A549 (cell line): ENCODE results near the gene KATNAL1. TPM values are rescaled to one million over a fixed set of nuclear protein-coding genes. Genes with fewer than 3 reads are reported as not detected.

Experiments used
- ATAC-seq, 2 experiments: fragments of 200-7000 bp in 1 of 2; fragments of >200 bp in 1 of 2; cut with Nextera tagmentation in 1 of 2; cut with Tn5 transposase in 1 of 2; 3 replicates each; pipeline versions ENCODE4 v1.8.0 to v1.9.1; 2018 to 2020; ENCODE audit warnings: mild to moderate bottlenecking in 1 of 2, moderate library complexity in 1 of 2
- CTCF ChIA-PET: fragments of 300-600 bp; sonication (Branson Sonifier 250); formaldehyde crosslinking; extraction: SDS; loops from one replicate; lab custom pipeline; 2021; ENCODE audit warnings: antibody characterized with exemption, inconsistent platforms; lab: Yijun Ruan, JAX
- POLR2A ChIA-PET: fragments of 350-600 bp; formaldehyde crosslinking; extraction: SDS; loops from one replicate; lab custom pipeline; 2021; ENCODE audit warnings: antibody characterized with exemption, inconsistent platforms; lab: Yijun Ruan, JAX
- DNase-seq, 2 experiments: peaks; one replicate each; pipeline versions ENCODE4 v3.0.0 to v3.0.0-alpha.2; 2011 to 2016; ENCODE audit warnings: low read depth in 1 of 2, low spot score in 1 of 2
- FAIRE-seq: peaks from 2 replicates; lab custom pipeline; 2011; peaks lifted over from hg19 to GRCh38; lab: Jason Lieb, UNC
- H3K27ac ChIP-seq, 2 experiments: fragments of >200 bp; sonication (Bioruptor Twin); formaldehyde crosslinking; 3 replicates each; pipeline ENCODE4 v1.5.1; 2016 to 2017
- H3K4me1 ChIP-seq: fragments of >200 bp; sonication (Bioruptor Twin); formaldehyde crosslinking; 3 replicates; pipeline ENCODE4 v1.6.1; 2016
- H3K4me2 ChIP-seq: fragments of >200 bp; sonication (Bioruptor Twin); formaldehyde crosslinking; 3 replicates; pipeline ENCODE4 v1.6.1; 2016
- H3K4me3 ChIP-seq: fragments of >200 bp; sonication (Bioruptor Twin); formaldehyde crosslinking; 3 replicates; pipeline ENCODE4 v1.5.1; 2016
- H3K9me3 ChIP-seq: fragments of >200 bp; sonication (Bioruptor Twin); formaldehyde crosslinking; 3 replicates; pipeline ENCODE4 v1.6.1; 2016
- ATOH8 ChIP-seq: fragments of 250-450 bp; sonication (Bioruptor Pico); IDR thresholded peaks from 2 replicates; pipeline ENCODE4 v1.5.0; 2020; ENCODE audit warnings: low read depth, mild to moderate bottlenecking, moderate library complexity
- BHLHE40 ChIP-seq: IDR thresholded peaks from 2 replicates; pipeline ENCODE4 v1.6.1; 2012; ENCODE audit warnings: low read depth, low read length, inconsistent platforms
- CBX2 ChIP-seq: fragments of 200-600 bp; sonication (generic); IDR thresholded peaks from 2 replicates; pipeline ENCODE4 v1.6.1; 2016; ENCODE audit warnings: low read depth, mild to moderate bottlenecking, borderline replicate concordance
- CHD2 ChIP-seq: fragments of 150-350 bp; IDR thresholded peaks from 2 replicates; pipeline ENCODE4 v1.6.1; 2014; ENCODE audit warnings: low read length; ENCODE audit not compliant: partially characterized antibody
- CTCF ChIP-seq: fragments of >200 bp; sonication (Bioruptor Twin); formaldehyde crosslinking; IDR thresholded peaks from 3 replicates; pipeline ENCODE4 v1.5.1; 2016
- ELK1 ChIP-seq: fragments of 150-350 bp; IDR thresholded peaks from 2 replicates; pipeline ENCODE4 v1.6.1; 2014; ENCODE audit warnings: low read depth, mild to moderate bottlenecking, low read length
- FOSL2 ChIP-seq, 2 experiments: fragments of 450-650 bp in 1 of 2; fragments of >200 bp in 1 of 2; sonication (Bioruptor Twin) in 1 of 2; formaldehyde crosslinking; IDR thresholded peaks; 2 replicates each; pipeline versions ENCODE4 v1.5.0 to v1.6.1; 2016 to 2020; ENCODE audit warnings: mild to moderate bottlenecking in 1 of 2, moderate library complexity in 1 of 2
- FOXS1 ChIP-seq: fragments of 250-450 bp; sonication (Bioruptor Pico); IDR thresholded peaks from 2 replicates; pipeline ENCODE4 v1.5.0; 2020; ENCODE audit warnings: mild to moderate bottlenecking, moderate library complexity
- HDAC2 ChIP-seq: fragments of 200-600 bp; sonication (generic); IDR thresholded peaks from 2 replicates; pipeline ENCODE4 v1.6.1; 2016
- HES2 ChIP-seq: fragments of >200 bp; sonication (Bioruptor Twin); formaldehyde crosslinking; IDR thresholded peaks from 2 replicates; pipeline ENCODE4 v1.6.1; 2016
- HOXA7 ChIP-seq: fragments of 250-450 bp; sonication (Bioruptor Pico); IDR thresholded peaks from 2 replicates; pipeline ENCODE4 v1.5.0; 2020; ENCODE audit warnings: mild to moderate bottlenecking, moderate library complexity
- HOXB13 ChIP-seq: fragments of 250-450 bp; sonication (Bioruptor Pico); IDR thresholded peaks from 2 replicates; pipeline ENCODE4 v1.5.0; 2020; ENCODE audit warnings: low read depth, mild to moderate bottlenecking, moderate library complexity
- JUN ChIP-seq, 2 experiments: fragments of >200 bp; sonication (Bioruptor Twin); formaldehyde crosslinking; IDR thresholded peaks; 2 replicates in 1 of 2; 3 replicates in 1 of 2; pipeline ENCODE4 v1.6.1; 2016 to 2017
- KDM1A ChIP-seq: fragments of 200-600 bp; sonication (generic); IDR thresholded peaks from 2 replicates; pipeline ENCODE4 v1.6.1; 2016; ENCODE audit warnings: low read depth, mild to moderate bottlenecking
- MAZ ChIP-seq: fragments of 150-350 bp; IDR thresholded peaks from 2 replicates; pipeline ENCODE4 v1.6.1; 2014; ENCODE audit warnings: antibody characterized with exemption, low read depth, low read length, borderline replicate concordance
- MYC ChIP-seq: IDR thresholded peaks from 2 replicates; pipeline ENCODE4 v1.6.1; 2012; ENCODE audit warnings: mild to moderate bottlenecking, inconsistent platforms, low read length, improper control_type of control experiment, borderline replicate concordance
- NFE2L2 ChIP-seq: fragments of 150-350 bp; conservative IDR thresholded peaks from 2 replicates; pipeline ENCODE4 v1.6.1; 2014; ENCODE audit warnings: low read length
- PHF8 ChIP-seq: fragments of 200-600 bp; sonication (generic); IDR thresholded peaks from 2 replicates; pipeline ENCODE4 v1.6.1; 2016; ENCODE audit warnings: low read depth, mild to moderate bottlenecking, antibody characterized with exemption, moderate library complexity, borderline replicate concordance
- POLR2A ChIP-seq: IDR thresholded peaks from 2 replicates; pipeline ENCODE4 v1.6.1; 2012; ENCODE audit warnings: mild to moderate bottlenecking, low read length
- POLR2AphosphoS2 ChIP-seq: conservative IDR thresholded peaks from 2 replicates; pipeline ENCODE4 v1.6.1; 2012; ENCODE audit warnings: low read length, improper control_type of control experiment, inconsistent platforms
- RAD21 ChIP-seq, 2 experiments: fragments of >200 bp in 1 of 2; sonication (Bioruptor Twin) in 1 of 2; formaldehyde crosslinking in 1 of 2; IDR thresholded peaks in 1 of 2; conservative IDR thresholded peaks in 1 of 2; 2 replicates in 1 of 2; 3 replicates in 1 of 2; pipeline ENCODE4 v1.6.1; 2012 to 2018; ENCODE audit warnings: inconsistent platforms in 1 of 2
- SREBF2 ChIP-seq: fragments of 450-650 bp; IDR thresholded peaks from 2 replicates; pipeline ENCODE4 v1.6.1; 2014; ENCODE audit warnings: mild to moderate bottlenecking, moderate library complexity
- USF2 ChIP-seq: fragments of 450-650 bp; IDR thresholded peaks from 2 replicates; pipeline ENCODE4 v1.6.1; 2014; ENCODE audit warnings: antibody characterized with exemption
- ZSCAN20 ChIP-seq: fragments of 250-450 bp; sonication (Bioruptor Pico); IDR thresholded peaks from 2 replicates; pipeline ENCODE4 v1.8.0; 2022; ENCODE audit warnings: mild to moderate bottlenecking, moderate library complexity
- WGBS: methylation state at CpG from one replicate; pipeline ENCODE4 v1.1.6; 2017; ENCODE audit errors: missing lambda C conversion rate; 5-methylcytosine and 5-hydroxymethylcytosine counted together
- polyA plus RNA-seq, 4 experiments: library from polyadenylated mRNA; depleted of rRNA in 3 of 4; stranded (reverse); fragments of >200 nt; fragmentation: RNase III in 1 of 4; extraction: RNeasy Plus Mini Kit Qiagen cat#74134 plus additional on column Dnase treatment in 1 of 4; gene quantifications; 2 replicates in 3 of 4; 3 replicates in 1 of 4; pipeline ENCODE4 v1.2.3, GENCODE V29; 2011 to 2017

The KATNAL1 gene
- polyA plus RNA-seq, 2 of the 4 experiments (the other 2 are of a cell fraction): 7.9 to 10.5 TPM

- FAIRE-seq: no peak
- no peak overlapping the region for H3K4me3 ChIP-seq
- no peaks in the 10 kb centered on the region for H3K9me3 ChIP-seq
- H3K27ac ChIP-seq: no peak overlapping the region
- WGBS: 38% methylated on average over 4 of the region's 4 CpGs
- no peaks in the 10 kb centered on the region for H3K4me1 ChIP-seq
- no peak for ATAC-seq
- ChIA-PET CTCF (interaction anchor here (0.6 to 1.2 kb wide), 2 partner anchors 17 to 822 kb away, joined by 3 read pairs; no protein-coding TSS in a partner anchor), POLR2A (no interaction called here)
- no peak for DNase-seq
- TF ChIP-seq SREBF2: no peak
- no peak for TF ChIP-seq MAZ
- TF ChIP-seq ZSCAN20 (CRISPR knock-in tag): no peak
- TF ChIP-seq PHF8: no peak
- no peak for TF ChIP-seq CTCF
- no peak for TF ChIP-seq CBX2
- TF ChIP-seq CHD2: no peak
- no peak for TF ChIP-seq NFE2L2
- no peak for TF ChIP-seq BHLHE40
- TF ChIP-seq, all 56 proteins: peak for 0
- no peak overlapping the region for H3K4me2 ChIP-seq
Measured at GRCh38 chr13:30325668-30326067, 18.3 kb upstream of the KATNAL1 start.

- Histone ChIP-seq H3K4me3 (no peak overlapping the region), H3K9me3 (no peaks in the 10 kb centered on the region), H3K27ac (no peak overlapping the region)
- no peak for TF ChIP-seq USF2
- TF ChIP-seq FOXS1 (CRISPR knock-in tag): no peak
- TF ChIP-seq FOSL2 (IDR thresholded peaks at IDR 0.05): no peak
- no peak for TF ChIP-seq FOSL2 (CRISPR knock-in tag; IDR thresholded peaks at IDR 0.05)
- TF ChIP-seq HOXA7 (CRISPR knock-in tag): no peak
- no peak for TF ChIP-seq ATOH8 (CRISPR knock-in tag)
- no peak for TF ChIP-seq HOXB13 (CRISPR knock-in tag)
- no peak for TF ChIP-seq ELK1
- no peak for TF ChIP-seq JUN (IDR thresholded peaks at IDR 0.05)
- TF ChIP-seq HES2: no peak
- no peak for TF ChIP-seq KDM1A
- TF ChIP-seq RAD21 (conservative IDR thresholded peaks at IDR 0.05 in 1 of 2, IDR thresholded peaks at IDR 0.05 in 1 of 2): no peak
- TF ChIP-seq POLR2A: no peak
- TF ChIP-seq POLR2AphosphoS2: no peak
- no peak for TF ChIP-seq MYC
- no peak for TF ChIP-seq HDAC2
- TF ChIP-seq, all 56 proteins: peak for 0
- no peak for DNase-seq
- FAIRE-seq: no peak
- no peak for ATAC-seq
- WGBS: 65% methylated on average over 2 of the region's 2 CpGs
- no peaks in the 10 kb centered on the region for H3K4me1 ChIP-seq
- CTCF ChIA-PET: interaction anchor here (1.4 kb wide), 1 partner anchor 12 kb away, joined by 4 read pairs; no protein-coding TSS in a partner anchor
- POLR2A ChIA-PET: no interaction called here
- H3K4me2 ChIP-seq: no peak overlapping the region
Measured at GRCh38 chr13:30323524-30323923, 16.2 kb upstream of the KATNAL1 start.
